Spleen (tissue), 7 donors: ENCODE results near the gene OXGR1.

Experiments
- CTCF ChIP-seq, 11 experiments: fragments of 200-600 bp in 7 of 11; fragments of 450-650 bp in 4 of 11; sonication (generic) in 4 of 11; IDR thresholded peaks in 8 of 11; conservative IDR thresholded peaks in 3 of 11; 1 replicate in 7 of 11; 2 replicates in 4 of 11; pipeline versions ENCODE4 v1.4.0 to v1.8.0; 2016 to 2021; ENCODE audit warnings: antibody characterized with exemption in 11 of 11, inconsistent platforms in 4 of 11, mild to moderate bottlenecking in 1 of 11
- POLR2A ChIP-seq, 3 donors: fragments of 450-650 bp; IDR thresholded peaks; one replicate each; pipeline ENCODE4 v1.5.1; 2017; ENCODE audit warnings: antibody characterized with exemption in 3 of 3, mild to moderate bottlenecking in 1 of 3
- POLR2AphosphoS5 ChIP-seq, 3 donors: sonication (generic); formaldehyde crosslinking; IDR thresholded peaks; one replicate each; pipeline ENCODE4 v1.5.1; 2017; ENCODE audit warnings: antibody characterized with exemption in 3 of 3
- donor health status: DM: no; HTN: no; CAD: no; lungs with moderate emphysema.
- donor health status: DM: no; HTN: no; CAD: no.
- donor health status: DM: no; HTN: no; CAD: no.

GRCh38 chr13:96966415-96967102 lies 27.7 kb downstream of the OXGR1 start:
- TF ChIP-seq CTCF (IDR thresholded peaks at IDR 0.05 in 8 of 11, conservative IDR thresholded peaks at IDR 0.05 in 3 of 11) (no peak), POLR2A (IDR thresholded peaks at IDR 0.05) (no peak), POLR2AphosphoS5 (IDR thresholded peaks at IDR 0.05) (no peak)
